Left ventricle myocardium superior (tissue), 1 donor: ENCODE measurements around the gene EFCAB8. TPM values are rescaled to one million over a fixed set of nuclear protein-coding genes. Genes with fewer than 3 reads are reported as not detected.
"Not testable (repeated sequence)": the region's sequence is repeated elsewhere in the genome, so short reads cannot be mapped to it uniquely, and the experiment has no call there.

ENCODE experiments used
- ATAC-seq: fragments of 200-7000 bp; cut with Tn5 transposase; one replicate; pipeline ENCODE4 v1.9.1; 2020; ENCODE audit warnings: mild to moderate bottlenecking, moderate library complexity
- DNase-seq: peaks from one replicate; pipeline ENCODE4 v3.0.0-alpha.2; 2020
- intact Hi-C: fragments of 100-400 bp; cut with micrococcal nuclease; formaldehyde crosslinking; loops from one replicate; pipeline ENCODE4 v1.11.0; 2022
- total RNA-seq: library from RNA; stranded (reverse); fragmentation: NEBNext Ultra II Directional; extraction: Animal tissue kit (Norgen Biotek cat#: 25700); gene quantifications from one replicate; pipeline ENCODE4 v1.2.1, GENCODE V29; 2021
- donor health status: DM: no; HTN: yes; CAD: no; lungs with severe emphysema.

The EFCAB8 gene
- total RNA-seq, 1 donor from 2014 or later = not detected

GRCh38 chr20:32930701-32931100 lies 72.0 kb downstream of the EFCAB8 start:
- ATAC-seq = no peak
- DNase-seq = no peak
- intact Hi-C loops = no loop called here

- intact Hi-C loops = no loop called here
- no peak for ATAC-seq
- no peak for DNase-seq
Measured at GRCh38 chr20:32934580-32934979, 75.9 kb downstream of the EFCAB8 start.

- no peak for ATAC-seq
Measured at GRCh38 chr20:32941155-32941885, 82.6 kb downstream of the EFCAB8 start.

GRCh38 chr20:32943490-32944052 lies 84.8 kb downstream of the EFCAB8 start:
- DNase-seq (no peak), ATAC-seq (no peak)
- intact Hi-C loops = no loop called here

More at GRCh38 chr20:32941155-32941885, 82.6 kb downstream of the EFCAB8 start:
- intact Hi-C loops = no loop called here
- no peak for DNase-seq

GRCh38 chr20:32945710-32946221 lies 87.0 kb downstream of the EFCAB8 start:
- DNase-seq (no peak), ATAC-seq (no peak)
- intact Hi-C loops = no loop called here

GRCh38 chr20:32946629-32947028 lies 87.9 kb downstream of the EFCAB8 start:
- DNase-seq (no peak), ATAC-seq (no peak)
- intact Hi-C loops = no loop called here

- ATAC-seq, intact Hi-C loops, DNase-seq: not testable (repeated sequence)
Measured at GRCh38 chr20:32950539-32950938, 91.8 kb downstream of the EFCAB8 start.

- intact Hi-C loops = no loop called here
- no peak for DNase-seq
- ATAC-seq = no peak
Measured at GRCh38 chr20:32957459-32957858, 98.7 kb downstream of the EFCAB8 start.

GRCh38 chr20:32958574-32958973 lies 99.9 kb downstream of the EFCAB8 start:
- intact Hi-C loops = no loop called here
- DNase-seq = no peak
- ATAC-seq = no peak

- intact Hi-C loops = no loop called here
- no peak for DNase-seq
- ATAC-seq = no peak
Measured at GRCh38 chr20:32959351-32960221, 100.9 kb downstream of the EFCAB8 start.

- ATAC-seq = no peak
- no peak for DNase-seq
- intact Hi-C loops = no loop called here
Measured at GRCh38 chr20:32960222-32960518, 101.4 kb downstream of the EFCAB8 start.

GRCh38 chr20:32960849-32961731 lies 102.4 kb downstream of the EFCAB8 start:
- intact Hi-C loops = no loop called here
- DNase-seq (no peak), ATAC-seq (no peak)

GRCh38 chr20:32962053-32962452 lies 103.3 kb downstream of the EFCAB8 start:
- intact Hi-C loops = no loop called here
- DNase-seq (no peak), ATAC-seq (no peak)

- intact Hi-C loops, ATAC-seq, DNase-seq: not testable (repeated sequence)
Measured at GRCh38 chr20:32962646-32963045, 103.9 kb downstream of the EFCAB8 start.

- no peak for ATAC-seq
- intact Hi-C loops = no loop called here
- no peak for DNase-seq
Measured at GRCh38 chr20:32963176-32963575, 104.5 kb downstream of the EFCAB8 start.

- intact Hi-C loops = no loop called here
- ATAC-seq (no peak), DNase-seq (no peak)
Measured at GRCh38 chr20:32964575-32964974, 105.9 kb downstream of the EFCAB8 start.

- intact Hi-C loops = no loop called here
- ATAC-seq (no peak), DNase-seq (no peak)
Measured at GRCh38 chr20:32965115-32965514, 106.4 kb downstream of the EFCAB8 start.

- no peak for DNase-seq
- intact Hi-C loops = no loop called here
- no peak for ATAC-seq
Measured at GRCh38 chr20:32965581-32966373, 107.1 kb downstream of the EFCAB8 start.
